Activated CD4-positive, alpha-beta T cell treated with anti-CD3 and anti-CD28 coated beads, Interleukin-2, Interleukin-4, amounts not matched to agents 100 ng/mL and 50 ng/mL, durations not matched to agents 16 hours and 8 hours (primary cell): Measurements from ENCODE around the gene POLR3H.
"Not testable (repeated sequence)": the region's sequence is repeated elsewhere in the genome, so short reads cannot be mapped to it uniquely, and the experiment has no call there.

Experiments
- DNase-seq: peaks from one replicate; pipeline ENCODE4 v3.0.0-alpha.2; 2020; ENCODE audit warnings: low spot score

The POLR3H gene, protein sequence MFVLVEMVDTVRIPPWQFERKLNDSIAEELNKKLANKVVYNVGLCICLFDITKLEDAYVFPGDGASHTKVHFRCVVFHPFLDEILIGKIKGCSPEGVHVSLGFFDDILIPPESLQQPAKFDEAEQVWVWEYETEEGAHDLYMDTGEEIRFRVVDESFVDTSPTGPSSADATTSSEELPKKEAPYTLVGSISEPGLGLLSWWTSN

GRCh38 chr22:41543854-41544670 lies at the start of gene POLR3H:
TSS of gene POLR3H (minus strand) at chr22:41544470. CDS start at chr22:41544101, 369 bp downstream.
- peak; percentile 98 for DNase-seq

GRCh38 chr22:41593336-41593960 lies 49.2 kb upstream of the POLR3H start:
- not testable (repeated sequence) for DNase-seq

DNA sequence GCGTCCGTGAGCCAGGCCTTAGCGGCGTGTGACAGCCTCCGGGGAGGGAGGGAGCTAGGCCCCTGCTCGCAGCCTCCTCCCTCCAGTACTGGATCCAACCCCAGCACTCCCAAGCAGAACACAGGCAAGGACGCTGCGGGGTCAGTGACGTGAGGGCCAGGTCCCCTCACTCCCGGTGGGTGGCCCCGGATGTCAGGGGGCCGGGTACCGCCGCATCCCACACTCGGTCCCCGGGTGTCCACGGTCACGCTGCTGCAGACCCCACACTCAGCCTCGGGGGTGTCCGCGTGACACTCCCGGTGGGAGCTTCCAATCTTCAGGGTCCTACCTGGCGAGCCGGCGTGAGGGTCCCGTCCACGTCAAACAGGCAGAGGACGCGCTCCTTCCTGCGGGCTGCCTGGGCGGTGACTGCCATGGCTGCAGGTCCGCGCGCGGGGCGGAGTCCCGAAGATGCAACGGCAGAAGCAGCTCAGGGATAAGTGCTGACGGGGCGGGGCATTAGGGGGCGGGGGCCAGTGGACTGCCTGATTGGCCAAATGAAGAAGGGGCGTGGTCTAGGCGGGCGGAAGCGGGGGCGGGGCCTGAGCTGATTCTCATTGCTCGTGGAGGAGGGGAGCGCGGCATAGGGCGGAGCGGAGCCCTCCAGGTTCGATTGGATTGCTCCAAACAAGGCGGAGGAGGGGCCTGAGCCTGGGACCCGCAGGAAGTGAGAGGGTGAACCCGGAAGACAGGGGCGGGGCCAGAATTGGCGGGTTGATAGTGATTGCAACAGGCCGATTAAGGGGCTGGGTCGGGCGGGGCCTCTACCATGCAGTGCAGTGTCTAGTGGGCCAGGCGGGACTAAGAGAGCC lies 45.3 kb upstream of the POLR3H start, which contains the start of gene PMM1:
Gene PMM1, minus strand, starts transcription at position 450 of the 851 bp plus-strand sequence. Its CDS starts 35 bp downstream, at position 415.
- DNase-seq: peak; percentile 100

- DNase-seq: no peak
Observed at GRCh38 chr22:41587347-41587723, 43.1 kb upstream of the POLR3H start.

DNA sequence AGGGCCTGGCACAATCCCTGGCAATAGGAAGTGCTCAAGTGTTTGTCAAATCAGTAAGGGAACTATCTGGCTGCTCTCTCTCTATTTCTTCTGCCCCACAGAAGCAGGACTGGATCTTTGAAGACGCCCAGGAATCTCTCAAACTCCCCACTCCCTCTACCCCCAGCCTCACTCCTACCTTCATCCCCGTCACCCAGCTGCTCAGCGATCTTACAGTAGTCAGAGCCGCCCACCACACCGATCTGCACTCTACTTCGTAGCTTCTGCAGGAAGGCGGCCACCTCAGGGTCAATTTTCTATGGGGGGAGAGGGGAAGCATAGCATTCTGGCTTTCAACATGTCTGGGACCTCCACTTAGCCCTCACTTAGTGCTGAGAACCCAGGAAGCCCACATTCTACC lies 41.6 kb upstream of the POLR3H start:
- no peak for DNase-seq

DNA sequence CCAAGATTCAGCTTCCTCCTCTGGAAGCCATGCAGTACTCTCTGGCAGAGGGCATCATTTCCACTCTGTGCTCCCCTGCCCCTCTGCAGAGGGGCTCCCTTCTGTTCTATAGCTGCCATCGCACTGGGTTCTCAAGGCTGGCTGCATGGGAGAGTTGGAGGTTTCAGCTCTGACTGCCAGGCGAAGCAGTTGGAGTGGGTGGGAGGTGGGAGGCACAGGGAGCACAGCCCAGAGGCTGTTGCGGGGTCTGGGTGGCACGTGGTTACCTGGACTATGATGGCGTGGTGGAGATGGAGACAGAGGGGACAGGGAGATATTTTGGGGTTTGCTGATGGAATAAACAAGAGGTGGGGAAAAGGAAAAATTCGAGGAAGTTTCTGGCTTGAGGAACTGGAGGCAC lies 40.6 kb upstream of the POLR3H start:
- no peak for DNase-seq

- no peak for DNase-seq
Observed at GRCh38 chr22:41582694-41583093, 38.4 kb upstream of the POLR3H start.

DNA sequence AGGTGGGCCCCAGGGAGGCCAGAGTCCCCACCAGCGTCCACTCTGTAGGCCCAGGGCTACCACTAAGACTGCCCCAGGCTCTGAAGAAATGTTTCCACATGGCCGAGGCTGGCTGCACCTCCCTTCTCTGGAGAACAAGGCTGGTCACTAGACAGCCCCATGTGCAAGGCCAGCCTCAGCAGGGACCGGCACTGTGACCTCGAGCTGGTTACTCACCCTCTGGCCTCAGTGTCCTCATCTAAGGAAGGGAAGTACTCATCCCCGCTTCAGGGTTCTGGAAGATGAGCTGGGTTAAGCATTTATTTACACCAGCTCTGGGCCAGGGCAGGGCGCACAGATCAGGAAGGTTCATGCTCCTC lies 35.7 kb upstream of the POLR3H start:
- DNase-seq: no peak

DNA sequence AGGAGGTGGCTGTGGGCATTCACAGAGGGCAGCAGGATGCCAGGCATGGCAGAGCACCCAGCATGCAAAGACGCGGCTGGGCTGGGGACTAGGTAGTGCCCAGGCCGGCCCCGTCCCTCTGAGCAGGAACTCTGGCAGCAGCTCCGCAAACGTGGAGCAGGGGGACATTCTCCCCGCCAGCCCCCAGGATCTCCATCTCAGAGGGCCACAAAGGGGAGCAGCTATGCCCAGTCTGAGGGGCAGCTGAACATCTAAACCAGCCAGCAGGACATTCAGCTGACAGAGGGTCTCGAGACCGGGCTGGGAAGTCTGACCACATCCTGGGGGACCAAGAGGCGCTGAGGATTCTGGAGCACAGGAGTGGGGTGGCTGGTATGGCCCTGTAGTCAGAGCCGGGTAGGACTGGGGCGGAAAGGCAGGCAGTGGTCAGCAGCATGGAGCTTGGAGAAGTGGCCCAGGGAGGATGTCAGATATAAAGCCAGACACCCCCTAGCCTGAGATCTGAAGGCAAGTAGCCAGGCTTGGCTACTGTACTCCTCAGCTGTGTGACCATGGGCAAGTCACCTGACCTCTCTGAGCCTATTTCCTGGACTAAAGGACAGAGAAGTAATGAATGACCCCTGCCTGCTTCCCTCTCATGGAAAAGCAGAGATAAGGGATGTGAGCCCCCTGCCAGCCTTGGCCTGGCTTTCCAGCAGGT lies 35.2 kb upstream of the POLR3H start:
- no peak for DNase-seq

DNA sequence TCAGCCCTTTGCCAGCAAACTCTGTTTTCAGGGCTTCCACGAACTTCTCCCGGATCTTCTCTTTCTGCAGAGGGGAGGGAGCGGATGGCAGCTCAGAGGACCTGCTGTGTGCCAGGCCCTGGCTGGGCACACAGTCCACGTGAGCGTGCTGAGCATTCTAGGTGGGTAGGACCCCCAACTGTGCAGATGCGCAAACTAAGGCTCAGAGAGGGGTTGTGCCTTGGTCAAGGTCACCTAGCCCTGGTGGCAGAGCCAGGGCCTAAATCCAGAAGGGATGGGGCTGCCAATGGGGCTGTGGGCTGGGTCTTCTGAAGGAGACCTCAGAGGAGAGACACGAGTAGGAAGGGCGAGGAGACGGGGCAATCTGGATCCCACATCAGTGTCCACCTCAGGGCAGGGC lies 34.5 kb upstream of the POLR3H start:
- no peak for DNase-seq

- DNase-seq: no peak
Observed at GRCh38 chr22:41578114-41578513, 33.8 kb upstream of the POLR3H start.

DNA sequence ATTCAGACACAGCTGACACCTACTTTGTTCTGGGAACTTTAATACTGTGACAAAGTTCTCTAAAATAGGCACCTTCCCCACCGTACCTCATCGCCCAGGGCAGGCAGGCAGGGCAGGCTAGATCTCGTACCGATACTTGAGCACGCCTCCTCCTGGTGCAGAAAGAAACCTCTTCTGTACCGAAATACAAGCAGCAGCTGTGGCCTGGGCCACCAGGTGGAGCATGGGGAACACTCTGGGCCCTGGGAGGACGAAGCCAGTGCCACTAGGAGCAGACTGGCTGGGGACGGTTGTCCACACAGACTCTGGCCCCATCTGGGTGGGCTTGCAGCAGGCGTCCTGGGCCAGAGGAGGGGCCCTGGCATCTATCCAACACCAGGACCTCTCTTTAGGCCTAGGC lies 32.6 kb upstream of the POLR3H start:
- DNase-seq: peak; percentile 34

- DNase-seq: no peak
Observed at GRCh38 chr22:41575533-41575932, 31.3 kb upstream of the POLR3H start.

DNA sequence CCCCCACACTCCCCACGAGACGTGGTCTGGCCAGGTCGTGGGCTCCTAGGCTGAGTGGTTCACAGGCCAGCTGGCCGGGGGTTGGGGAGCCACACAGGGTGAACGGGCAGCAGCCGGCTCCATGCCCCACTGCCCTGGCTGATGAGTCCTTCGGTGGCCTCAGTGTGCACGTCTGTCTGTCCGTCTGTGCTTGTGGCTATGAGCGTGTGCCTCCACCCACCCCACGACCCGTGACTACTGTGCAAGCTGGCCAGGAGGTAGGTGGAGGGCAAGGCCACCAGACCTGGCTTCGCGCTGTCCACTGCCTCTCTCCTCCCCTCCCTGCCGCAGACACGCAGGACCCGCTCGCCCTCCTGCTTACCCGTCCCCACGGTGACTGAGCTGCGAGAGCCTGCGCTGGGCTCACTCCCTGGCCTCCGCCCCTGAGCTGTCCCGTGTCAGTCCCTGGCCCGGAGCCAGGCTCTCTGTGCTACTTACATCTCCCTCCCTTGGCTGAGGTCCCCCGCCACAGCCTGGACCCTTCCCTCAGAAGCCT lies 30.6 kb upstream of the POLR3H start:
- no peak for DNase-seq

DNA sequence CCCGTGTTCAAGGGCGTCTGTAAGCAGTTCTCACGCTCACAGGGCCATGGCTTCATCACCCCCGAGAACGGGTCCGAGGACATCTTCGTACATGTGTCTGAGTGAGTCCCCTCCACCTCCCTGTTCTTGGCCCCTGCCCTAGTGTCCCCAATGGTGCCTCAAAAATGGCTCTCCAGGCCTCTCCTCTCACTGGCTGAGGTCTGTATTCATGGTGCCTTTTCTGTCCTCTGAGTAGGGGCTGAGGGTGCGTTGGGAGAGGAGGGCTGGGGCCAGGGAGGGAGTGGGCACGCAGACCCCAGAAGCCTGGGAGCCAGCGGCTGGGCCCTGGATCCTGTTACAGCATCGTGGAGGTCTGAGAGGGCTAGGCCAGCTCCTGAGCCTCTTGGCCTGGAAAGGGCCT lies 29.4 kb upstream of the POLR3H start:
- no peak for DNase-seq

- not testable (repeated sequence) for DNase-seq
Observed at GRCh38 chr22:41572305-41572704, 28.0 kb upstream of the POLR3H start.

DNA sequence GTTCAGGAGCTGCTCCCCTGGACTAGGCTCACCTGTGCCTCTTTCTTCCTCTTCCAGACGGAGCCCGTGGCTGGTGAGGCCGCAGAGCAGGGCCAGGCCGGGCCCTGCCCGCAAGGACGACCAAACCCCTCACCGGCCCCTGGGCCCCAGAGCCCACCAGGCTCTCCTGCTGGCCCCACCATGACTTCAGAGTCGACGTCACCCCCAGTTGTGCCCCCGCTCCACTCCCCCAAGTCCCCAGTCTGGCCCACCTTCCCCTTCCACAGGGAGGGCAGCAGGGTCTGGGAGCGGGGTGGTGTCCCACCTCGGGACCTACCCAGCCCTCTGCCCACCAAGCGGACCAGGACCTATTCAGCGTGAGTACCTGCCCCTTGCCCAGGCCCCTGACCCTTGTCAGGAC lies 27.5 kb upstream of the POLR3H start:
- DNase-seq: no peak

DNA sequence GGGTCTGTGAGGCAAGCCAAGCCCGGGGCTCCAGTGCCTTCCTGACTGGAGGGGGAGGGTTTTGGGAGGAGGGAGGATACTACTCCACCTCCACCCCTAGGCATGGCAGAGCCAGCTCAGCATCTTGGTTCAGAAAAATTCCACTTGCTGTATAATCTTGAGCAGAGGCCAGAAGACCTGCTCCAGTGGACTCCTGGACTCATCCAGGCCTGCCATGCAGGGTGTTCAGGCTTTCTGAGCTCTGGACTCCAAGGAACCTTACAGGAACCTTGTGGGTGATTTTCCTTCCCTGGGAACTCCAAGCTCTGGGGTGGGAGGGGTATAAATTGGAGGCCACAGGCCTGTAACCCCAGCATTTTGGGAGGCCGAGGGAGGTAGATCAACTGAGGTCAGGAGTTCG lies 26.0 kb upstream of the POLR3H start:
- DNase-seq: no peak

DNA sequence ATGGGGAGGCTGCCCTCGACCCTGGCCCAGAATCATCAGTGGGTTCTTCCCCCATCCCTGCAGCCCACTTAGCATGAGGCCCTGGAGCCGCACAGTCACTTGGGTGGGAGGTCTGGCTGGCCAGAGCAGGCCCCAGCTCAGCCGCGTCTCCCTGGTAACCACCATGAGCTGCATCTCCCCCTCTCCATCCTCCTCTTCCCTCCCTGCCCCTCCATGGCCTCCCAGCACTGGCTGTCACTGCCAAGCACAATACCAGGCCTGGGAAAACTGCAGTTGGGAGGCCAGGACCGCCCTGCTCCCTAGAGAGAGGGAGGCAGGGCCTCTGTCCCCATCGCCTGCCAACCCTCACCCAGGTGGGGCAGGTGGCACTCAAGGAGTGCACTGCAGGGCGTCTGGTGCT lies 24.5 kb upstream of the POLR3H start:
- DNase-seq: no peak

DNA sequence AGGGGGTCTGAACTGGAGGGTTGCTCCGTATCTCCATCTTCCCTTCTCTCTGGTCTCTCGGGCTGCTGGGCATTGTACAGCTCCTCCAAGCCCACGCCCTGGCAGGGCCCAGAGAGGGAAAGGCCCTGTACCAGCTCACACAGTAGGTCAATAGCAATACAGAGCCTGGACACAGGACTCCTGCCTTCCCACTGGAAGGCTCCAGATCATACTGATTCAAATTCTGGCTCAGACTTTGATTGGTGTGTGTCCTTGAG lies 23.2 kb upstream of the POLR3H start:
- no peak for DNase-seq

DNA sequence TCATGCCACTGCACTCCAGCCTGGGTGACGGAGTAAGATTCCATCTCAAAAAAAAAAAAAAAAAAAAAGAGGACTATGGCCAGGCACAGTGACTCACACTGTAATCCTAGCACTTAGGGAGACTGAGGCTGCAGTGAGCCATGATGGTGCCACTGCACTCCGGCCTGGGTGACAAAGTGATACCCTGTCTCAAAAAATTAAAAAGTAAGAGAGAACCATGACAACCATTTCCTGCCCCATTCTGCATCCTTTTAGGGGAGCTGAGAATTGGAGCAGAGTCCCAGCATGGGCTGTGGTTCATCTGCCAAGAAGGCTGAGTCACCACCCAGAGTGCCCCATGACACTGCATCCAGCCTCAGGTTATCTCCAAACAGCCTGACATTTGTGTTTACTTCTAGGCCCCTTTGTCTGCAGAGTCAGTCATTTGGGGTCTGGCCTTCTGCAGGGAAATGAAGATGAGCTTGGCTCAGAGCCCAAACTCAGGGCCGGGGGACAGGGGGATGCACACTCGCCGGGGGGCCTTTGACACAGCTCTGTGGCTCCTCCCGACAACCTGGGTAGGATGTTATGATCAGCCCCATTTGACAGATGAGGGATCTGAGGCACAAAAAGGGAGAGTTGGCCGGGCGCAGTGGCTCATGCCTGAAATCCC lies 21.3 kb upstream of the POLR3H start:
- peak; percentile 33 for DNase-seq
